B cell (primary cell): ENCODE results near the gene TMPRSS5. TPM values are rescaled to one million over a fixed set of nuclear protein-coding genes. Genes with fewer than 3 reads are reported as not detected.

Experiments
- ATAC-seq: fragments of 200-7000 bp; cut with Tn5 transposase; one replicate; pipeline ENCODE4 v1.10.0; 2021; ENCODE audit warnings: low read depth, mild to moderate bottlenecking, moderate number of reproducible peaks, moderate library complexity
- CTCF ChIA-PET: fragments of 350-600 bp; sonication (Branson Sonifier 250); formaldehyde crosslinking; loops from one replicate; lab custom pipeline; 2021; ENCODE audit warnings: antibody characterized with exemption, inconsistent platforms; lab: Charles Lee
- POLR2A ChIA-PET: fragments of 350-600 bp; sonication (Branson Sonifier 250); formaldehyde crosslinking; loops from one replicate; lab custom pipeline; 2021; ENCODE audit warnings: antibody characterized with exemption; lab: Charles Lee
- DNase-seq: peaks from one replicate; pipeline ENCODE4 v3.0.0; 2013
- H2AFZ ChIP-seq: 2 replicates; pipeline ENCODE4 v1.6.1; 2012; ENCODE audit warnings: mild to moderate bottlenecking, low read depth, low read length; ENCODE audit not compliant: insufficient read depth, poor library complexity, severe bottlenecking
- H3K27ac ChIP-seq, 2 donors: 1 replicate in 1 of 2; 2 replicates in 1 of 2; pipeline ENCODE4 v1.5.1; 2012 to 2013; ENCODE audit warnings: low read length in 2 of 2, mild to moderate bottlenecking in 2 of 2, moderate library complexity in 1 of 2
- H3K27me3 ChIP-seq, 4 experiments: fragments of 200-600 bp in 1 of 4; sonication (generic) in 1 of 4; replicated peaks in 1 of 4; 1 replicate in 2 of 4; 2 replicates in 2 of 4; pipeline versions ENCODE4 v1.6.1 to v1.7.0; 2013 to 2016; ENCODE audit warnings: low read length in 3 of 4, mild to moderate bottlenecking in 2 of 4, mixed read lengths in 1 of 4, moderate library complexity in 1 of 4; ENCODE audit not compliant: insufficient read depth in 4 of 4, control insufficient read depth in 3 of 4; ENCODE audit errors: control extremely low read depth in 1 of 4
- H3K36me3 ChIP-seq, 2 experiments: replicated peaks in 1 of 2; 1 replicate in 1 of 2; 2 replicates in 1 of 2; pipeline versions ENCODE4 v1.6.1 to v1.7.1; 2013; ENCODE audit warnings: low read length in 1 of 2; ENCODE audit not compliant: insufficient read depth in 2 of 2, control insufficient read depth in 1 of 2; ENCODE audit errors: control extremely low read depth in 1 of 2, extremely low read depth in 1 of 2
- H3K4me1 ChIP-seq, 2 donors: fragments of 200-600 bp in 1 of 2; sonication (generic) in 1 of 2; 1 replicate in 1 of 2; 2 replicates in 1 of 2; pipeline versions ENCODE4 v1.5.1 to v1.6.1; 2013 to 2017; ENCODE audit warnings: low read length in 2 of 2; ENCODE audit not compliant: control insufficient read depth in 2 of 2, insufficient read depth in 2 of 2
- H3K4me2 ChIP-seq: replicated peaks from 2 replicates; pipeline ENCODE3; 2012; ENCODE audit warnings: mild to moderate bottlenecking, low read depth, low read length; ENCODE audit not compliant: poor library complexity, severe bottlenecking
- H3K4me3 ChIP-seq, 5 experiments: fragments of 200-600 bp in 1 of 5; sonication (generic) in 1 of 5; 1 replicate in 3 of 5; 2 replicates in 2 of 5; pipeline versions ENCODE4 v1.5.1 to v1.7.0; 2011 to 2016; ENCODE audit warnings: low read length in 4 of 5, mild to moderate bottlenecking in 4 of 5, low read depth in 2 of 5, control low read depth in 1 of 5, moderate library complexity in 1 of 5; ENCODE audit not compliant: insufficient read depth in 1 of 5; ENCODE audit errors: control extremely low read depth in 1 of 5, extremely low read depth in 1 of 5
- H3K79me2 ChIP-seq: fragments of 200-600 bp; sonication (generic); one replicate; pipeline ENCODE4 v1.6.0; 2016; ENCODE audit warnings: low read length; ENCODE audit not compliant: control insufficient read depth, insufficient read depth
- H3K9ac ChIP-seq: fragments of 200-600 bp; sonication (generic); 2 replicates; pipeline ENCODE4 v1.6.1; 2017; ENCODE audit warnings: mild to moderate bottlenecking, low read length, moderate library complexity
- H3K9me3 ChIP-seq, 3 donors: one replicate each; pipeline versions ENCODE4 v1.6.1 to v1.7.1; 2013; ENCODE audit warnings: low read length in 2 of 3; ENCODE audit not compliant: control insufficient read depth in 2 of 3, insufficient read depth in 1 of 3; ENCODE audit errors: control extremely low read depth in 1 of 3
- H4K20me1 ChIP-seq: 2 replicates; pipeline ENCODE4 v1.6.0; 2012; ENCODE audit warnings: mild to moderate bottlenecking, low read length; ENCODE audit not compliant: insufficient read depth, control insufficient read depth, poor library complexity, severe bottlenecking
- H3K27ac Mint-ChIP-seq: one replicate; pipeline ENCODE4 v1.8.0; 2021; ENCODE audit warnings: mixed read lengths
- H3K27me3 Mint-ChIP-seq: one replicate; pipeline ENCODE4 v1.8.0; 2021; ENCODE audit warnings: mixed read lengths
- H3K4me1 Mint-ChIP-seq: one replicate; pipeline ENCODE4 v1.8.0; 2021; ENCODE audit warnings: mixed read lengths
- H3K4me3 Mint-ChIP-seq: one replicate; pipeline ENCODE4 v1.8.0; 2021; ENCODE audit warnings: mixed read lengths
- H3K9me3 Mint-ChIP-seq: one replicate; pipeline ENCODE4 v1.8.0; 2022; ENCODE audit warnings: mixed read lengths; ENCODE audit not compliant: insufficient read depth
- EZH2 ChIP-seq: IDR thresholded peaks from 2 replicates; pipeline ENCODE4 v1.6.1; 2012; ENCODE audit warnings: borderline replicate concordance, low read depth, mild to moderate bottlenecking, moderate library complexity, low read length; ENCODE audit not compliant: insufficient read depth, poor library complexity, severe bottlenecking
- WGBS: methylation state at CpG from one replicate; pipeline ENCODE4 v1.1.5; 2013; ENCODE audit warnings: missing lambda C conversion rate; ENCODE audit not compliant: insufficient coverage; 5-methylcytosine and 5-hydroxymethylcytosine counted together
- intact Hi-C: fragments of 100-400 bp; cut with micrococcal nuclease; formaldehyde crosslinking; loops from one replicate; pipeline ENCODE4 v1.10.0; 2022
- polyA plus RNA-seq: library from polyadenylated mRNA; depleted of rRNA; stranded (reverse); fragments of >200 nt; gene quantifications from 2 replicates; pipeline ENCODE4 v1.2.3, GENCODE V29; 2012
- total RNA-seq, 2 donors: library from RNA; stranded (reverse); fragments of 120-200 nt in 1 of 2; gene quantifications; 1 replicate in 1 of 2; 2 replicates in 1 of 2; pipeline versions ENCODE4 v1.2.3 to v1.2.4, GENCODE V29; 2013 to 2022
- TF ChIP-seq, protein P1 (sequence below): fragments of 200-600 bp; IDR thresholded peaks from one replicate; pipeline ENCODE4 v1.8.0; 2022; ENCODE audit warnings: antibody characterized with exemption, mild to moderate bottlenecking

TMPRSS5 gene
- total and polyA plus RNA-seq, 2 donors (not counting 1 experiment from before 2014, with no cell fraction given), result 0.74 to 0.86 TPM

DNA sequence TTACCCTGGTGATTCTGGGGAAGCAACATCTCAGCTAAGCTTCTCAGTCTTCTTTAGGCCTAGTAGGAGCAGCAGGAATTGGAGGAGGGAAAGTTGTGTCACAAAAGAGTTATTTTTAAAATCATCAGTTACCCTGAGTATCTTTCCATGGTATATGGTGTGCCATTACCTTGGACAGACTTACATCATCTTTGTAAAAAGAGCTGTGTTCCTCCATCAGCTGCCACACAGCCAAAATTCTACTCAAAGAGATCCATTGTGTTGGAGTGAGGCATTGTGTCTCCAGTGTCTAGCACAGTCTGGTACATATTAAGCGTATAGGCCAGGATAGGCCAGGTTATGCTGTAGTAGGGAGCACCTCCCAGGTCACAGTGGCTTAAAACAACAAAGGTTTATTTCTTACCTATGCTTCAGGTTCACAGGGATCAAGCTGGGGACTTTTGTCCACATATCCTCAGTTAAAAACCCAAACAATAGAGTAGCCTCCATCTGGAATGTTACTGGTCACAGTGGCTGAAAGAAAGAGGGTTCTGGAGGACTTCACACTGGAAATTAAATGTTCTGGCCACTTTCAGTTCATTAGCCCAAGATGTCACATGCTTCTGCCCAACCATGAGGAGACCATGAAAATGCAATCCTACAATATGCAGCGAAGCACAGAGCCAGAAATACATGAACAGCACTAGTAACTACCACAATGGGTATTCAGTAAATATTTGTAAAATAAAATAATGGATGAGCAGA is 9.9 kb upstream of the TMPRSS5 start:
- Histone ChIP-seq H3K27me3 (no peaks in the 10 kb centered on the region), H3K36me3 (no peaks in the 10 kb centered on the region), H3K4me2 (no peak overlapping the region), H3K27ac (no peak overlapping the region), H3K79me2 (no peaks in the 10 kb centered on the region), H3K4me1 (no peaks in the 10 kb centered on the region), H3K9ac (no peak overlapping the region), H4K20me1 (no peaks in the 10 kb centered on the region), H3K4me3 (no peak overlapping the region), H2AFZ (no peak overlapping the region), H3K9me3 (peaks cover 0 to 10% (median 0%) of the 10 kb centered on the region in 3 donors)
- ATAC-seq (no peak), DNase-seq (no peak)
- Mint-ChIP-seq H3K9me3 (peaks cover 2% of the 10 kb centered on the region), H3K27me3 (no peaks in the 10 kb centered on the region), H3K27ac (no peak overlapping the region), H3K4me1 (no peaks in the 10 kb centered on the region), H3K4me3 (no peak overlapping the region)
- intact Hi-C loops, result no loop called here
- WGBS, result no CpG with 5 or more reads among the region's 2 CpGs
- POLR2A ChIA-PET, result interaction anchor here (0.5 kb wide), 1 partner anchor 62 kb away, joined by 5 read pairs; no protein-coding TSS in a partner anchor
- CTCF ChIA-PET, result no interaction called here
- TF ChIP-seq EZH2, result no peak
- TF ChIP-seq, protein P1, sequence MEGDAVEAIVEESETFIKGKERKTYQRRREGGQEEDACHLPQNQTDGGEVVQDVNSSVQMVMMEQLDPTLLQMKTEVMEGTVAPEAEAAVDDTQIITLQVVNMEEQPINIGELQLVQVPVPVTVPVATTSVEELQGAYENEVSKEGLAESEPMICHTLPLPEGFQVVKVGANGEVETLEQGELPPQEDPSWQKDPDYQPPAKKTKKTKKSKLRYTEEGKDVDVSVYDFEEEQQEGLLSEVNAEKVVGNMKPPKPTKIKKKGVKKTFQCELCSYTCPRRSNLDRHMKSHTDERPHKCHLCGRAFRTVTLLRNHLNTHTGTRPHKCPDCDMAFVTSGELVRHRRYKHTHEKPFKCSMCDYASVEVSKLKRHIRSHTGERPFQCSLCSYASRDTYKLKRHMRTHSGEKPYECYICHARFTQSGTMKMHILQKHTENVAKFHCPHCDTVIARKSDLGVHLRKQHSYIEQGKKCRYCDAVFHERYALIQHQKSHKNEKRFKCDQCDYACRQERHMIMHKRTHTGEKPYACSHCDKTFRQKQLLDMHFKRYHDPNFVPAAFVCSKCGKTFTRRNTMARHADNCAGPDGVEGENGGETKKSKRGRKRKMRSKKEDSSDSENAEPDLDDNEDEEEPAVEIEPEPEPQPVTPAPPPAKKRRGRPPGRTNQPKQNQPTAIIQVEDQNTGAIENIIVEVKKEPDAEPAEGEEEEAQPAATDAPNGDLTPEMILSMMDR, result no peak

DNA sequence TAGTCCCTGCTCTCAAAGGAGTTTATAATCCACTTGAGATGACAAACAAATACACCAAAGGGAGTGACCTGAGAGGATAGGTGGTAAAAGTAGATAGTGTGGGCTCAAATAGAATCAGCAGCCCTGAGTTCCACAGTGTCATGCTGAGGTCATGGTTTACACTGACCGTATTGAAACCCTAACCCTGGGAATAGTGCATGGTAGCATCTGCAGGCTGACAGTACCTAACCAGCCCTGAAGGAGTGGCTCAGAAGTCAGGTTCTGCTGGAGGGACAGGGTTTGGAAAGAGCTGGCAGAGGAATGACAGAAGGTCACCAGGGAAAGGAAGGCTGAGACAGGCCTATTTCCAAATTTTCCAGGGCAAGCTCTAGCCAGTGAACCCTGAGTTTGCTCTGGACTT is 9.2 kb upstream of the TMPRSS5 start:
- 100% methylated on average over 1 of the region's 1 CpG for WGBS
- ATAC-seq (no peak), DNase-seq (no peak)
- Histone ChIP-seq H3K27ac (no peak overlapping the region), H3K79me2 (no peaks in the 10 kb centered on the region), H2AFZ (no peak overlapping the region), H3K36me3 (no peaks in the 10 kb centered on the region), H3K9ac (no peak overlapping the region), H3K9me3 (peaks cover 0 to 10% (median 0%) of the 10 kb centered on the region in 3 donors), H3K27me3 (no peaks in the 10 kb centered on the region), H3K4me2 (no peak overlapping the region), H3K4me3 (no peak overlapping the region), H3K4me1 (no peaks in the 10 kb centered on the region), H4K20me1 (no peaks in the 10 kb centered on the region)
- no peak for TF ChIP-seq EZH2
- POLR2A ChIA-PET, result no interaction called here
- intact Hi-C loops, result no loop called here
- H3K4me1 Mint-ChIP-seq, result no peaks in the 10 kb centered on the region
- no peaks in the 10 kb centered on the region for H3K27me3 Mint-ChIP-seq
- H3K4me3 Mint-ChIP-seq, result no peak overlapping the region
- no peak overlapping the region for H3K27ac Mint-ChIP-seq
- H3K9me3 Mint-ChIP-seq, result peaks cover 2% of the 10 kb centered on the region
- CTCF ChIA-PET, result no interaction called here
